Measurements from ENCODE around the gene GAST. TPM values are rescaled to one million over a fixed set of nuclear protein-coding genes. Genes with fewer than 3 reads are reported as not detected.

The GAST gene
- polyA plus RNA-seq, 12 donors = not detected

DNA sequence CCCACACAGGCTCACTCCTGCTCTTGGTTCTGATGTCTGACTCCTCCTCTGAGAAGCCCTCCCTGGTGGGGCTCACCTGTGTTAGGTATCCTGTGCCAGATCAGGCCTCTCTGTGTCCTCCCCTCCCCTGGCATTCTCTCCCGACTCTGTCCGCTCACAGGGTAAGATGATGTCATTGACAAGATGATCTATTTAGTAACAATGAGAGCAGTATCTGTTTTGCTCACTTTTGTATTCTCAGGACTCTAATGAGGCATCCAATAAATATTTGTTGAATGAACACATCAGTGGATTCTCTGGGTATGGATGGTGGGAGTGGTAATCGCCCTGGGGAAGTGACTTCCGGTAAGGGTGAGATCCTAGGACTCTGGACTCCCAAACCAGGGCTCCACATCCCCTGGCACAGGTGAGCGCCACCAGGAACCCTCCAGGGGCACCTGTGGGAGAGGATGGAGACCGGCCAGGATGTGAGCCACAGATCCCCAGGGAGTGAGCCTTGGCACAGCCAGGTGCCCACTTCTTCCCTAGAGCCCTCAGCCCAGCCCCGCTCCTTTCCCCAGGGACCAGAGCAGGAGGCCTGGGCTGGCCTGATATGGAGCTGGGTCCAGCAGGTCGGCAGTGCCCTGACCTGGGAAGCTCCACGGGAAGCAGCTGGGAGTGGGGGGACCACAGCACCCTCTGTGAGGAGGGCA lies 27.7 kb downstream of the GAST start:
- no peak for DNase-seq

DNA sequence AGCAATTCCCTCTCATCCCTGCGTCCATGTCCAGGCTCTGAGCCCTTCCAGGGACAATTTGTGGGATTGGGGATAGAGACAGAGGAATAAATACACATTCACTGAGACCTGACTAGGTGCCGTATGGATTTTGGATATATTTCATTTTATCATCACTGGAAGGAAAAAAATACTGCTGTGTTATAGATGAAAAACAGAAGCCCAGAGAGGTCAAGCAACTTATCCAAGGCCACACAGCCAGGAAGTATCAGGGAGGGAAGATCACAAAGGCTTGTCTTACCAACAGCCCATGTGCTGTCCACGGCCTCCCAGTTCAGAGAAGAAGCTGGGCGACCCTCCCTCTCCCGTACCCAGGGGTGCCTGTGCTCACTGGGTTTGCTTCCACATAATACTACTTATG lies 28.4 kb downstream of the GAST start:
- no peak for DNase-seq

DNA sequence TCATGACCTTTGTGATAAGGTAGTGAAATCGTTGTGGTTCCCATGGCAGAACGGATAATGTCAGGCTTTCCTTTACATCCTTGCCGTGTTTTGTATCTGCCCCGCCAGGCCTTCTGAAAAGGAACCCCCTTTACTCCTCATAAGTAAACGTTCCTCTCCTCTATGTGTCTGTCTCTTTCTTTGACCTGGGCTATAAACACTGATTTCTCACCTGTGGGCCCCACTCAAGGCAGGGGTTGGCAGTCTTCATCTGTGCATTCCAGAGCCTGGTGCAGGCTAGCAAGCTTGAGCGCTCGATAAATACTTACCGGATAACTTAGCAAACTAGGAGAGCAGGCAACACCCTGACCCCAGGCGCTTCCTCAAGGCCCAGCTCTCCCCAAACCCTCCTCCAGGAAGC lies 29.6 kb downstream of the GAST start:
- DNase-seq = no peak

DNA sequence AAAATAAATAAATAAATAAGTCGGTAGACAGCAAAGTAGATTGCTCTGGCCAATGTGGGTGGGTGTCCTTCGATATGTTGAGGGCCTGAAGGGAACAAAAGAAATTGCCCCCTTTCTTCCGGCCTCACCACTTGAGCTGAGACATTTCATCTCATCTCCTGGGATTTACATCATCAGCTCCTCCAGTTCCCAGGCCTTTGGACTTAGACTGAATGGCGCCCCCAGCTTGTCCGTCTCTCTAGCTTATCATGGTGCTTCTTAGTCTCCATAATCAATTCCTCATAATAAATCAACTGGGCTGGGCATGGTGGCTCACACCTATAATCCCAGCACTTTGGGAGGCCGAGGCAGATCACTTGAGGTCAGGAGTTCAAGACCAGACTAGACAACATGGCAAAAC lies 36.1 kb downstream of the GAST start:
- no peak for DNase-seq

DNA sequence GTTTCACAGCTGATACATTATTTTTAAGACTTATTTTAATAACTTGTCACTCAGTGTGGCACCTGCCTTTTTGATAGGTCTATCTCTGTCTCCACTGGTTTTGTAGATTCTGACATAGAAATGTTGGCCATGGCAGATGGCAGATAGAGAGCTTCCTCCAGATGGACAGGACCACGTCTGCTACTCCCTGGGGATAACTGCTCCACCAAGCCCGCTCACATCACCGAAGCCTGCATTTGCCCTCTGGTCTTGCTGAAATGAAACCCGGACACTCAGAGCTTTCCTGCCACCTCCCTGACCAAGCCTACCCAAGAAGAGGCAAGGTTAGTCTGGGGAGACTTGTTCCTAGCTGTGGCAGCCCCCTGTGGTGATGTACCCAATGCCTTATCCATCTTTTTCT lies 38.7 kb downstream of the GAST start:
- no peak for DNase-seq

DNA sequence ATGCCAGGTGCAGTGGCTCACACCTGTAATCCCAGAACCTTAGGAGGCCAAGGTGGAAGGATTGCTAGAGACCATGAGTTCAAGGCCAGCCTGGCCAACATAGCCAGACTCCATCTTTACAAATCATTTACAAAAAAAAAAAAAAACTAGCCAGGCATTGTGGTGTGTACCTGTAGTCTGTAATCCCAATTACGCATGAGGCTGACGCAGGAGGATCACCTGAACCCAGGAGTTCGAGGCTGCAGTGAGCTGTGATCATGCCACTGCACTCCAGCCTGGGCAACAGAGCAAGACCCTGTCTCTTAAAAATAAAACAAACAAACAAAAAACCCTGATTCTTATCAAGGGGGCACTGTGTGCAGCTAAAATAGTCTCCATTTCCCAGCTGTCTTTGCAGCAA lies 39.2 kb downstream of the GAST start:
- no peak for DNase-seq

DNA sequence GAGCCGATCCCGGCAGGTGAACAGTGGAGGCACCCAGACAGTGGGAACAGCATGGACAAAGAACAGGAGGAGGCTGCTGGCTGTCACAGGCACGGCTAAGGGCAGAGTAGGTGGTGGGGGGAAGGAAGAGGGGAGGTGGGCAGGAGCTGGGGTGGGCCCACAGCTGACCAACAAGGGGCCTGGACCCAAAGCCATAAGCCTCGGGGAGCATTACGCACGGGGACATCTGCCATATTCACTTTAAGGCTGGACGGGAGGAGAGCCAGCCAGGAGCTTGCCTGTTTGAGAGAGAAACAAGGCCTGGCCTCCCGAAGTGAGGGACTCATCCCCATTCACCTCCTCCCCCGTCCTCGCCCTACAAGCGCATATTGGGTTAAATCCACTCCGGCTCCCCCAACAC lies 41.9 kb downstream of the GAST start:
- no peak for DNase-seq

DNA sequence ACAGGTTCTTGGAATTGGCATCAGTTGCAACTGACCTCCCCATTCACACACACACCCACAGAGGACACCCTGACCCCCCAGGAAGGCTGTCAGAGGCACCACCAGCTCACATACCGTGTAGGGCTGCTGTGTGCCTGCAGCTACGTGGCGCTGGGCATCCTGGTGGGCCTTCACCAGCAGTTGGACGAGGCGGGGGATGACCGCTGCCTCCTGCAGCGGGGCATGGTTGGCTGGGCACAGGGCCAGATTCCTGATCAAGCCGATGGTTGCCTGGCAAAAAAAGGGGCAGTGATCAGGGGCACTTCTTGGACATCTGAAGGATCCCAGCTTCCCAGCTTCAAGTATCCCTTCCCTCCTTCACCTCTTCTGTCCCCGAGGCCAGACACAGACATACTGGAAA lies 46.5 kb downstream of the GAST start:
- no peak for DNase-seq

DNA sequence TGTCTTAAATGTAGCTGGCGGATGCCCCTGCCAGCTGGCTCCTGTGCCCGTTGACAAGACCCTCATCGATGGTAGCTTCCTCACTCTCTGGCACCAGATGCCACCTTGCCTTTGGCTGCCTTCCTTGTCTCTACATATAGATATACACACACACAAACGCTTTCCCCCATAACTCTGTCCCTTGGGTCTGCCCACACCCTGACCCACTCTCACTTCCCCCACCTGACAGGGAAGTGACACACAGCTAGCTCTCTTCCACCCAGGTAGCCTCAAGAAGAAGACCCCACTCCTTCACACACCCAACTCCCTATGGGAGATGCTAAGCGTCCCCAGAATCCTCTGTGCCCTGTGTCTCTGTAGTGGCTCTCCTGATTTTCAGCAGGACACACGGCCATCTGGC lies 48.7 kb downstream of the GAST start:
- DNase-seq = no peak

DNA sequence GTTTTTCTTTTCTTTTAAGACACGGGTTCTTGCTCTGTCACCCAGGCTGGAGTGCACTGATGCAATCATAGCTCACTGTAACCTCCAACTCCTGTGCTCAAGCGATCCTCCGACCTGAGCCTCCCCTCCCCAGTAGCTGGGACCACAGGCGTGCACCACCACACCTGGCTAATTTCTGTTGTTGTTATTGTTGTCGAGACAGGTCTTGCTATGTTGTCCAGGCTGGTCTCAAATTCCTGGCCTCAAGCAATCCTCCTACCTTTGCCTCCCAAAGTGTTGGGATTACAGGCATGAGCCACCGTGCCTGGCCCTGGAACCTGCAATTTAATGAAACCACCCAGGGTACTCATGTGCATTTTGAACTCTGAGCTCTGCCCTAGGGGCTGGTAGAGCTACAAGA lies 50.3 kb downstream of the GAST start:
- DNase-seq = no peak

DNA sequence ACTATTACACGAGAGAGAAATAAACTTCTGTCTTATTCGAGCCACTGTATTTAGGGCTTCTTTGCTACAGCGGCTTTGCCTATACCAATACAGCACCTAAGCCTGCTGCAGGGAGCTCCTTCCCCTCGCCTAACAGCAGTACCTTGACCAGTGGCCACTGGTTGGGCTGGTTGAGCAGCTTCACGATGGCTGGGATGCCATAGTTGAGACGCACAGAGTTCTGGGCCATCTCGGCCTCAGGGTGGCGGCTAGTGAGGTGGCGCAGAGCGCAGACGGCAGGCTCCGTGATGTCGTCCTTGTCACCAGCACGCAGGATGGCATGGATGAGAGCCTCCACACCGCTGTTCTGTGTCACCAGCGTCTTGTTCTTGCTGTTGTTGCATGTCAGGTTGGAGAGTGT lies 50.7 kb downstream of the GAST start:
- DNase-seq = no peak

DNA sequence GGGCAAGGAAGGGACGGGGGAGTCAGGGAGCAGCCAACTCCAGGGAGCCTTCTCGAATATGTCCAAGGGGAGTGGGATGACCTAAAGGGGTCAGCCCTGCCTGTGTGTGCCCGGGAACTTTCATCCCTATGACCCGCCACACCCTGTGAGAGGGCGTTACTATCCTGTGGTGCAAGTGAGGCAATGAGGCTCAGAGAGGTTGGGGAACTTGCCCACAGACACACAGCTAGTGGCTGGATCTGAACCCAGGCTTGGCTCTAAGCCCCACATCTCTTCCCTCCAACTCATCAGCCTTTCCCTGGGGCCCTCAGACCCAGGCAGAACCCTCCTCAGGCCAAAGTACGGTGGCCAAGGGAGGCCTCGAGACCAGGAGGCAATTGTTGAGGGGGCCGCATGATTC lies 51.2 kb downstream of the GAST start:
- DNase-seq = no peak

Other genes with a start within 250 kb of the GAST start
- under 1 TPM in 1 of 12 donors, not detected in 11; 0.55 TPM for gene KRT32, start 244.9 kb upstream of the GAST start, polyA plus RNA-seq (ENCODE audit: insufficient read length in 12 of 12)
- gene KRT35, start 231.2 kb upstream of the GAST start, polyA plus RNA-seq (ENCODE audit: insufficient read length in 12 of 12) = under 1 TPM in 1 of 12 donors, not detected in 11; 0.11 TPM
- under 1 TPM in 1 of 12 donors, not detected in 11; 0.23 TPM for gene KRT36, start 222.4 kb upstream of the GAST start, polyA plus RNA-seq (ENCODE audit: insufficient read length in 12 of 12)
- gene KRT13, start 206.7 kb upstream of the GAST start, polyA plus RNA-seq (ENCODE audit: insufficient read length in 12 of 12) = 100 to 1,000 TPM in 3 of 12 donors, 1 to 10 TPM in 2, under 1 TPM in 1, not detected in 6; 0.63 to 746 (median 70.1) TPM
- 100 to 1,000 TPM in 1 of 12 donors, 10 to 100 TPM in 2, 1 to 10 TPM in 2, under 1 TPM in 2, not detected in 5; 0.13 to 365 (median 3.4) TPM for gene KRT15, start 193.4 kb upstream of the GAST start, polyA plus RNA-seq (ENCODE audit: insufficient read length in 12 of 12)
- gene KRT19, start 184.0 kb upstream of the GAST start, polyA plus RNA-seq (ENCODE audit: insufficient read length in 12 of 12) = 100 to 1,000 TPM in 1 of 12 donors, 10 to 100 TPM in 3, 1 to 10 TPM in 3, under 1 TPM in 4, not detected in 1; 0.34 to 178 (median 1.4) TPM
- under 1 TPM in 2 of 12 donors, not detected in 10; 0.17 to 0.44 TPM for gene KRT9, start 140.3 kb upstream of the GAST start, polyA plus RNA-seq (ENCODE audit: insufficient read length in 12 of 12)
- 100 to 1,000 TPM in 1 of 12 donors, 10 to 100 TPM in 2, 1 to 10 TPM in 2, under 1 TPM in 3, not detected in 4; 0.18 to 229 (median 2.1) TPM for gene KRT14, start 125.4 kb upstream of the GAST start, polyA plus RNA-seq (ENCODE audit: insufficient read length in 12 of 12)
- 1 to 10 TPM in 2 of 12 donors, under 1 TPM in 1, not detected in 9; 0.90 to 3.9 (median 1.5) TPM for gene KRT16, start 99.6 kb upstream of the GAST start, polyA plus RNA-seq (ENCODE audit: insufficient read length in 12 of 12)
- gene KRT17, start 87.8 kb upstream of the GAST start, polyA plus RNA-seq (ENCODE audit: insufficient read length in 12 of 12) = 1,000 to 10,000 TPM in 1 of 12 donors, 100 to 1,000 TPM in 2, 1 to 10 TPM in 2, under 1 TPM in 5, not detected in 2; 0.33 to 1,262 (median 2.2) TPM
- 100 to 1,000 TPM in 11 of 12 donors, not detected in 1; 538 to 938 (median 792) TPM for gene EIF1, start 23.4 kb upstream of the GAST start, polyA plus RNA-seq (ENCODE audit: insufficient read length in 12 of 12)
- under 1 TPM in 9 of 12 donors, not detected in 3; 0.03 to 0.23 (median 0.07) TPM for gene HAP1, start 22.3 kb downstream of the GAST start, polyA plus RNA-seq (ENCODE audit: insufficient read length in 12 of 12)
- 100 to 1,000 TPM in 1 of 12 donors, 10 to 100 TPM in 10, not detected in 1; 22.8 to 204 (median 36.5) TPM for gene JUP, start 74.4 kb downstream of the GAST start, polyA plus RNA-seq (ENCODE audit: insufficient read length in 12 of 12)
- 10 to 100 TPM in 11 of 12 donors, not detected in 1; 31.4 to 49.8 (median 35.8) TPM for gene P3H4, start 99.6 kb downstream of the GAST start, polyA plus RNA-seq (ENCODE audit: insufficient read length in 12 of 12)
- 100 to 1,000 TPM in 9 of 12 donors, 10 to 100 TPM in 2, not detected in 1; 88.2 to 164 (median 124) TPM for gene FKBP10, start 100.7 kb downstream of the GAST start, polyA plus RNA-seq (ENCODE audit: insufficient read length in 12 of 12)
- 10 to 100 TPM in 11 of 12 donors, not detected in 1; 30.4 to 68.2 (median 44.9) TPM for gene NT5C3B, start 123.9 kb downstream of the GAST start, polyA plus RNA-seq (ENCODE audit: insufficient read length in 12 of 12)
- under 1 TPM in 7 of 12 donors, not detected in 5; 0.12 to 0.48 (median 0.28) TPM for gene KLHL10, start 125.5 kb downstream of the GAST start, polyA plus RNA-seq (ENCODE audit: insufficient read length in 12 of 12)
- 1 to 10 TPM in 11 of 12 donors, not detected in 1; 4.7 to 8.1 (median 6.3) TPM for gene KLHL11, start 153.1 kb downstream of the GAST start, polyA plus RNA-seq (ENCODE audit: insufficient read length in 12 of 12)
- gene ACLY, start 206.6 kb downstream of the GAST start, polyA plus RNA-seq (ENCODE audit: insufficient read length in 12 of 12) = 10 to 100 TPM in 11 of 12 donors, not detected in 1; 43.2 to 72.6 (median 52.8) TPM
- gene ODAD4, start 218.3 kb downstream of the GAST start, polyA plus RNA-seq (ENCODE audit: insufficient read length in 12 of 12) = 1 to 10 TPM in 4 of 12 donors, under 1 TPM in 6, not detected in 2; 0.49 to 1.5 (median 0.82) TPM